Fibroblast of villous mesenchyme (primary cell): ENCODE results near the gene FN1. TPM values are rescaled to one million over a fixed set of nuclear protein-coding genes. Genes with fewer than 3 reads are reported as not detected.

Experiments used
- DNase-seq: peaks from one replicate; pipeline ENCODE4 v3.0.0-alpha.2; 2010; ENCODE audit warnings: low read depth
- H3K4me3 ChIP-seq: 2 replicates; pipeline ENCODE4 v1.5.1; 2011; ENCODE audit warnings: low read depth, mild to moderate bottlenecking, low read length
- CTCF ChIP-seq: IDR thresholded peaks from 2 replicates; pipeline ENCODE4 v1.5.1; 2012; ENCODE audit warnings: low read depth, mild to moderate bottlenecking, low read length; ENCODE audit not compliant: insufficient read depth
- total RNA-seq: library from RNA; depleted of rRNA; stranded (reverse); fragments of >200 nt; gene quantifications from 2 replicates; pipeline ENCODE4 v1.2.3, GENCODE V29; 2012

Gene FN1
- total RNA-seq, 1 donor = 1,807 TPM

GRCh38 chr2:215382011-215382410 lies 53.9 kb downstream of the FN1 start:
- H3K4me3 ChIP-seq = no peak overlapping the region
- DNase-seq = no peak
- TF ChIP-seq CTCF = no peak

- no peak for TF ChIP-seq CTCF
- DNase-seq = no peak
- H3K4me3 ChIP-seq = no peak overlapping the region
Measured at GRCh38 chr2:215380699-215381098, 55.2 kb downstream of the FN1 start.

GRCh38 chr2:215379948-215380347 lies 55.9 kb downstream of the FN1 start:
- TF ChIP-seq CTCF = no peak
- no peak overlapping the region for H3K4me3 ChIP-seq
- DNase-seq = no peak

- no peak for TF ChIP-seq CTCF
- no peak overlapping the region for H3K4me3 ChIP-seq
- DNase-seq = no peak
Measured at GRCh38 chr2:215379039-215379438, 56.8 kb downstream of the FN1 start.

GRCh38 chr2:215378045-215378444 lies 57.8 kb downstream of the FN1 start:
- H3K4me3 ChIP-seq = no peak overlapping the region
- no peak for TF ChIP-seq CTCF
- DNase-seq = no peak

- H3K4me3 ChIP-seq = no peak overlapping the region
- no peak for TF ChIP-seq CTCF
- no peak for DNase-seq
Measured at GRCh38 chr2:215377283-215377682, 58.6 kb downstream of the FN1 start.

- no peak overlapping the region for H3K4me3 ChIP-seq
- DNase-seq = no peak
- no peak for TF ChIP-seq CTCF
Measured at GRCh38 chr2:215376103-215376780, 59.6 kb downstream of the FN1 start.
